C1 segment of cervical spinal cord (tissue), 14 donors: ENCODE data around the gene FAM110C.
"Not testable (repeated sequence)": the region's sequence is repeated elsewhere in the genome, so short reads cannot be mapped to it uniquely, and the experiment has no call there.

ENCODE experiments used
- DNase-seq, 14 donors: peaks; one replicate each; lab custom pipeline; 2025; lab: John Stamatoyannopoulos, UW

FAM110C gene, protein sequence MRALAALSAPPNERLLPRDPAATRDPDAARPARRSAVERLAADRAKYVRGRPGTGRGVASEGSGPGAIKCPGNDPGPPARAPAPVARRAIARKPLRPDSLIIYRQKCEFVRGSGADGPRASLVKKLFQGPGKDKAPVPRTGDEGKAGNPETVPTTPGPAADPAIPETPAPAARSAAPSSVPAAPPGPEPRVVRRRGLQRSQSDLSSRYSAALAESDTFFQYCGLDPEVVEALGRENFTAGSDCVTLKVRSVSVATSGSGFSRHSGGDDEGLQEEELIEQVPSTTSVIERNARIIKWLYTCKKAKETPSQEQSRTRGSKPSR

DNA sequence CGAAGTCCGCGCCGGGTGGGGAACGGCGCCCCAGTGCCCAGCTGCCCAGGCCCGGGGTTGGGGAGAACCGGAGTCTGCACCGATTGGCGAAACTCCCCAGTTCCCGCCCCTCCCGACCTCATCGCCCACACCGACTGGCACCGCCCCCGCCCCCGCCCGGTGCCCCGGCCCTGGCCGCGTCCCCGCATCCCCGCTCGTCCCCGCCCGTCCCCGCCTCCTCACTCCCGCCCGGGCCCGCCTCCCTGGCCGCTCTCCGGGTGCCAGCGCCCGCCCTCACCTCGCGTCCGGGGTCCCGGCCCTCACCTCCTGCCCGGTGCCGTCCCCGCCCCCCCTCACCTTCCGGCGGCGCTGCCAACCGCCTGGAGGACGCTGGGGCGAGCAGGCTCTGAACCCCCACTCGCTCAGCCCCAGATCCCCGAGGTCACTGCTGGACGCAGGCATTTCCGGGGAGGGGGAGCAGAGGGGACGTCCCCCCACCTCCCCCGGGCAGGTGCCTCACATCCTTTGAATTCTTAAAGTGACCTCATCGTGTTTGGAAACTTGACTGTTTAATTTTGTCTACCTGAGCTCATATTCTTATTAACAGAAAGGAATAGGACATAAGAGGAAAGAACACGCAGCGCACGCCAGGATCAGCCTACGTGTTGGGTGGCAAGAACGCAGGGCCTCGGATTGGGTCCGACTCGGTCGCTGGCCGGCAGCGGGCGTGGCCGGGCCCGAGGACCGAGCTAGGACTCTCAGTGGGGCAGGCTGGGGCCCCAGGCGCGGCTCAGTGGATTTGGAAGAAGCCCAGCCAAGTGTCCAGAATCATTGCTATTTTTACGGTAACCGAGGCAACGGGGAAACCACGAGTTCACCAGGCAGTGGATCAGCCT is at the start of gene FAM110C:
TSS of gene FAM110C (minus strand) at position 35 of the 875 bp plus-strand sequence. CDS start 120 bp downstream, outside the sequence.
- peak in 8 of 14 donors; percentile 16 to 66 (median 32) for DNase-seq

DNA sequence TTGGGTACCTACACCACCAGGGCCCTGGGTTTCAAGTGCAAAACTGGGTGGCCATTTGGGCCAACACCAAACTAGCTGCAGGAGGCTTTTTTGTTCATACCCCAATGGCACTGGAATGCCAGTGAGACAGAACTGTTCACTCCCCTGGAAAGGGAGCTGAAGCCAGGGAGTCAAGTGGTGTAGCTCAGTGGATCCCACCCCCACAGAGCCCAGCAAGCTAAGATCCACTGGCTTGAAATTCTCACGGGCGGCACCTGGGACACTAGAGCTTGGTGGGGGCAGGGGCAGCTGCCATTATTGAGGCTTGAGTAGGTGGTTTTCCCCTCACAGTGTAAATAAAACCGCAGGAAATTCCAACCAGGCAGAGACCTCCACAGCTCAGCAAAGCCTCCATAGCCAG is 46.0 kb upstream of the FAM110C start:
- no peak for DNase-seq

DNA sequence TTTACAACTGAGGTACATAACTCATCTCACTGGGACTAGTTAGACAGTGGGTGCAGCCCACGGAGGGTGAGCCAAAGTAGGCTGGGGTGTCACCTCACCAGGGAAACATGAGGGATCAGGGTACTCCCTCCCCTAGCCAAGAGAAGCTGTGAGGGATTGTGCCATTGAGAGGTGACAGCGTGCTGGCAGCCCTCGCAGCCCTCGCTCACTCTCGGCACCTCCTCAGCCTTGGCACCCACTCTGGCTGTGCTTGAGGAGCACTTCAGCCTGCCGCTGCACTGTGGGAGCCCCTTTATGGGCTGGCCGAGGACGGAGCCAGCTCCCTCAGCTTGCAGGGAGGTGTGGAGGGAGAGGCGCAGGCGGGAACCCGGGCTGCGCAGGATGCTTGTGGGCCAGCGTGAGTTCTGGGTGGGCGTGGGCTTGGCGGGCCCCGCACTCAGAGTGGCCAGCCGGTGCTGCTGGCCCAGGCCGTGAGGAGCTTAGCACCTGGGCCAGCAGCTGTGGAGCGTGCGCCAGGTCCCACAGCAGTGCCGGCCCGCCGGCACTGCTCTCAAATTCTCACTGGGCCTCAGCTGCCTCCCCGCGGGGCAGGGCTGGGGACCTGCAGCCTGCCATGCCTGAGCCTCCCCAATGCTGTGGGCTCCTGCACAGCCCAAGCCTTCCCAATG is 44.5 kb upstream of the FAM110C start:
- no peak for DNase-seq

DNA sequence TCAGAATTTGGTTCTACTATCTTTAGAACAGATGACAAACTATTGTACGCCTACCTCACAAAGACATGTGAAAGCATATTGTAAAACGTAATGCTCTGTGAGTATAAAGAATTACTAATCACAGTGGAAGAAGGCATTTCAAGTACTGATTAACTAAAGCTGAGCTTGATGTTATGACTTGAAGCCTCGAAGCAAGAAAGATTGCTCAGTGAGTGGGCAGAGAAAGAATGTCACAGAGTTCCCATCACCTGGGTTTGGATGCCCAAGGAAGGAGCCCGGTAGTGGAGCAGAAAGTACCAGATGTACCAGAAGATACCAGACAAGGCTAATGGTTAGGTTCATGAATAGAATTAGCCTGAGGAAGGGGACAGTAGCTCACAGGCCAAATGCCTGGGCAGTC is 39.5 kb upstream of the FAM110C start:
- no peak for DNase-seq

DNA sequence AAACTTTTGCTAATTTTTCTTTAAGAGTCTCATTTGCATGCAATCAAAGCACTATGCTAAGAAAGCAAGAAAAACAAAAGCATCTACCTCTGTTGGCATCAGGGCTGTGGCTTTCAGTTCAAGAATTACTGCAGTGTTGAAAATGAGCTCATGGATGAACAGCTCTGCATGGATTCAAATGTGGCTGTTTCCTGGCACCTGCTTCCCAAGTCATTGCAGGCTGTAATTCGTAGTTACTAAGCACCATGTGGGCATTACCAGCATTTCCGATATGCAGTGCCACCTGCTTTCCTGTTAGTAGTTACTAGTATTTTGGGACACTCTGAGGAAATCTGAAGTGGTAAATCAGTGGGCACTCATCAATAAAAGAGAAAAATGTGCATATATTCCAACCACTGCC is 37.8 kb upstream of the FAM110C start:
- DNase-seq, result no peak

DNA sequence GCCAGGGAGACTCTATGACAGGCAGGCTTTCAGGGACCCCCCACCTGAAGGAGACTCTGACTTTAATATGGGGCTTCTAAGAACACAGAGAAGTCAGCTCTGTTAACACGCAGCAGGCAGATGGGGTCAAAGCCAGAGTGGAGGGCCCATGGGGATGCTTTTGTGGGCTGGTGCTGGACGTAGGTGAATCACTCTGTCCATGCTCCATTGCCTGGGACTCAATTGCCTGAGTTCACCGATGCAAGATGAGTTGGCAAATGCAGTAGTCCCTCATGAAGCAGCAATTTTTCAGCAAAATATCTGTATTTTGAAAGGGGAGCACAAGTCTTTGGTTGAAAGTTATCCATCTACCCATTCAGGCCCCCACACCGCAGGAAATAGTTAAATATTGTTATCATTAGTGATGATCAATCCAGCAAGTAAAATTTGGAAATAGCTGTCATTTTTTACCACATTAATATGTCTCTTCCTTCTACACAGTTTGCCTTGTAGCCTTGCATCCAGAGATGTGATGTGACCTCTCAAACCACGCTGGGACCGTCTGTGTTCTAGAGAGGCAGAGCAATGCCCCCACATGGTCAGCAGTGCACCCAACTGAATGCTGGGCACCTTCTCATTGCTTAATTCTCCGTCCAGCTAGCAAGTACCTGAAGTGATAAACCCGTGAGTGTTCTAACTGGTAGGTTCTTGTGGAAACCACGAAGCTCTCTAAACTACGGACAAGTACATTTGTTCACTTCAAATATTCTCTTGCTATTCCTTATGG is 34.8 kb upstream of the FAM110C start:
- no peak for DNase-seq

DNA sequence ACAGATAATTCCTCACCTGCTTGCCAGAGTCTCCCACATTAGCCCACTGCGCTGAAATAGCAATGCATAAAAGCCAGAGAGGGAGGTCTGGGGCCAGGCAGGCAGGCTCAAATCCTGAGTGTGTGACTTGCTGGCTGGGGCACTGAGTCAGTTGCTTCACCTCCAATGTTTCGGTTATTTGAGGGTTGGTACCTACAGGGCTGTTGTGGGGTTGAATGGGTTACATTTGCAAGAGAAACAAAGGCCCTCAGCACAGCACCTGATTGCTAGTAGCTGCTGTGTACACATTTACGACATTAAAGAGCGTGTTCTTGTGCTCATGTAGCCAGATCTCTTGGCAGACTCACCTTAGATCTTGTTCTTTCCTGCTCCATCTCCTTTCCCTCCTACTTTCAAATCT is 34.1 kb upstream of the FAM110C start:
- no peak for DNase-seq

DNA sequence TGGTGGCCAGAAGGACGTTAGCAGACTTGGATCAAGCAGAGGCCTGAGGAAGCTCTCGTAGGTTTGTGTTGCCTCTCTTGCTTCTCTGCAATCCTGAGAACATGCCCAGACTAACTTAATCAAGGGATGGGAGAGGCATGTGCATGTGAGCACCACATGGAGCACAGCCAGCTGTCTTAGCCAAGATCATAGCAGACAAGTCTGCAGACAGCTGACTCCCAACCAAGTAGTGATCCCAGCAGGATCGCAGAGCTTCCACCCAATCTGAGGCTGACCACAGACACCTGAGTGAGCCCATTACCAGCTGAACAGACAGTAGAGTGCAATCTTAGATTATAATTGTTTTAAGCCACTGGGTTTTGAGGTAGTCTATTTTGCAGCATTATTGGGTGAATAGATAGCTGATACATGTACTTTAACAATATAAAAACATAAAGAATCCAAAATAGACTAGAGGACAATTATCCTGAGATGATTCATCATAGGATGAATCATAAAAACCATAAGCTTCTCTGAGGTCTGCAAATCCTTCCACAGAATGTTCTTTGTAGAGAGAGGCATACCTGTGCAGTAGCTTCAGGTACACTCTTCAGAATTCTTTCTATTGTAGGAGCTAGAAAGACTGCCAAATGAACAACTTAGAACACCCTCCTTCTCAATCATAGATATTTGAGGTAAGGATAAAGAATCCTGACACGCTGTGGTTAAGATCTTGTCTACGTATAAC is 25.2 kb upstream of the FAM110C start:
- no peak for DNase-seq

DNA sequence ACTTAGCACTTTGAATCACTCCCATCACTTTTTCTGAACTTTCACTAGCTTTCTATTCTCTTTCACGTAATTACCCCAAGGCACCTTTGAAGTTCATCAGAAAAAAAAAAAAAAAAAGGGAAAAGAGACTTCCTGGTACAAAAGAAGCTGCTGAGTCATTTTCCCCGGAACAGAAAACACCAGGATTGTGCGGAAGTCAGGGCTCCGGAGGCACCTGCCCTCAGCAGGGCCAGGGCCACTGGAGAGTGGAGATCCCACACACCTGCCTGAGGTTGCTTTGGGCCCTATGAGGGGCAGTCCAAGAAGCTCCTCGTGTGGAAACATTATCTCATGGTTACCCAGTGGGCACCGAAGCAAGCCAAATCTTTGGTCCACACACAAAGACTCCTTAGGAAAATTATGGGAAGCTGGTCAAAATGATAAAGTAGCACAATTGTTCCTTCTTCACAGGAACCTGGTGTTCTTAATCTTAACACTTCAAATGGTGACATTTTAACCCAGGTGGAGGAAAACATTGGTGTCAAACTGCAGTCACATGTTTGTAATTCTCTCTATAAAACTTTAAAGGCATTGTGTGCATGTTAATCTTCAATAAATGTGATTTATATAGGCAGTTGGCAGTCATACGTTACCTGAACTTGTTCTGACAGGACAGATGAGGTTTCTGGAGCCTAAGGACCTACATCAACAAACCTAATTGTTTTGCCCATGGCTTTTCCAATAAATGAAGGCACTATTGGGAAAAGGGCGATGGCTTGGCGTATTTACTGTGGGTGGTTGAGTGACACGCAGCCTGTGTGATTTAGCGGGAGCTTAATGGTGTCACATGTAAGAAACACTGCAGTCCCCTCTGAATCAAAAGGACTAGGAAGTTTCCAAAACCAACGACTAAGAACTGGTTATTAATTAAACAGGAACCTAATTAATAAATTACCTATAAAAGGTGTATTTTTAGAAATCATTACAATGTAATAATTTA is 23.4 kb upstream of the FAM110C start:
- no peak for DNase-seq

DNA sequence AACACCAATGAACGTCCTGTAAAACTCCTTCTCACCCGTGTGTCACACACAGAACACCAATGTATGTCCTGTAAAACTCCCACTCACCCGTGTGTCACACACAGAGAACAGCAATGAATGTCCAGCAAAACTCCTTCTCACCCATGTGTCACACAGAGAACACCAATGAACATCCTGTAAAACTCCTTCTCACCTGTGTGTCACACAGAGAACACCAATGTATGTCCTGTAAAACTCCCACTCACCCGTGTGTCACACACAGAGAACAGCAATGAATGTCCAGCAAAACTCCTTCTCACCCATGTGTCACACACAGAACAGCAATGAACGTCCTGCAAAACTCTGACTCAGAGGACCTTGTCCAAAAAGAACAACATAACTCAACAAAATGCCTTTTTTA is 22.3 kb upstream of the FAM110C start:
- not testable (repeated sequence) for DNase-seq

DNA sequence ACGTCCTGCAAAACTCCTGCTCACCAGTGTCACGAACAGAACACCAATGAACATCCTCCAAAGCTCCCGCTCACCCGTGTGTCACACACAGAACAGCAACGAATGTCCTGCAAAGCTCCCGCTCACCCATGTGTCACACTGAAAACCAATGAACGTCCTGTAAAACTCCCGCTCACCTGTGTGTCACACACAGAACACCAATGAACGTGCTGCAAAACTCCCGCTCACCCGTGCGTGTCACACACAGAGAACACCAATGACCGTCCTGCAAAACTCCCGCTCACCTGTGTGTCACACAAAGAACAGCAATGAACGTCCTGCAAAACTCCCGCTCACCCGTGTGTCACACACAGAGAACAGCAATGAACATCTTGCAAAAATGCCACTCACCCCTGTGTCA is 20.5 kb upstream of the FAM110C start:
- no peak for DNase-seq

DNA sequence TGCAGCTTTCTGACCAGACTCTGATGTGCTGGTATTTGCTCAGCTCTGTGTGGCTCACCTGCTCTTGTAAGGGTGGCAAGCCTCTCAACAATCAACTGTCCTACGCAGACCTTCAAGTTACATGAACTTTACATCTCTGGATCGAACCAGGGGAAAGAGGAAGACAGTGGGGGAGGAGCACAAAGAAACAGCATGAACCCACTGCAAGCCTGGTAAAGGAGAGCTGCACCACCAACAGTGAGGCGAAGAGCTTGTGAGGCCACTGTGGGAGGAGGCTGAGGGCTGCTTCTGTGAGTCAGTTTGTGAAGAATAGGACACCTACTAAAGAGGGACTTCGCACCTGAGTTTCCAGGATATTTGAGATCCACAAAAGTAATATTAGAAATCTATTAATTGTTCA is 18.8 kb upstream of the FAM110C start:
- DNase-seq, result no peak

DNA sequence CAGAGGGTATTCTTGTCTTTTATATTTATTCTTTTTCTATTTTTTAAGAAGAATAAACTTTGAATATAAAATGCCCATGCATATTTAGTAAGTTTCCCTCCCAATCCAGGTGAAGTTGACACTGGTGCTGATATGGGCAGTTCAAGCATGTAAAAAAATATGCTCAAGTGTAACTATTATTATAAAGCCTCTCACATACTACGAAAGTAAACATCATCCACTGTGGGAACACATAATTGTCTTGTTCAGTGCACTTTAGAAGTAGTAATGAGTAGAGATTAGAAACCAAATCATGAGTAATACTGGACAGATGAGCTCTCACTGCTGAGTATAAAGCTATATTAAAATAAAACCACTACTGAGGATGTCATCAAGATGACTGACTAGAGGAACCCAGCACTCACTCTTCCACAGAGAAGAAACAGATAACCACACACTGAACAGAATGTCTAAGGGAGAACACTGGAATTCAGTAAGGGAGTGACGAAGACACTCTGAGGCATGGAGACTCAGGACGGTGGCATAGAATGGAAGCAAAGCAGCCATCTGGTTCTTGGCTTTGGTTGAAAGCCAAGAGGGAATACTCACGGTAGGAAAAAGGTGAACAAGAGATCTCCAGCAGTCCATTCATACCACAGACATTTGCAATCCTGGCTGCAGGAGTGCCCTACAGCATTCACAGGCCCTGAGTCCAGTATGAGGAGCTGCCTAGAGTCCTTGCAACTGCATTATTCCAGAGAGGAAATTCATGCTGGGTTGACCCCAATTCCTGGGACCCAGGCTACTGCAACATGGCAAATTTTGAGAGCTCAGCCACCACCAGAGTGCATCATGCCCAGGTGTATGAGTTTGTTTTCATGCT is 9.5 kb upstream of the FAM110C start:
- no peak for DNase-seq

DNA sequence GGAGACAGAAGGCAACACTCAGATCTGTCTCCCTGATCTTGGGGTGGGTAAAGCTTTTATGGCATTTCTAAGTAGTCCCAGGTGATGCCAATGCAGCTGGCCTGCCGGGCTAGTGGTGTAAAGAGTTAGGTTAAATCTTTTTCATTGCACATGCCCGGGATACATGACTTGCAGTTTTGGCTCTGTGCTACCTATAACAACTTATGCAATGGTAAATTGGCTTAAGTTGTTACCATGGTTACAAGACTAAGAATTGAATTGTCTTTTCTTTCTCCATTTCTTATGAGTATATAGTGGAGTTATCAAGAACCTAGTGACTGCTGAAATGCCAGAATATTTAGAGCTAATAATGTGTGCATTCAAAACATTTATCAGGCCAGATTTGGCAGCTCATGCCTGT is 5.3 kb upstream of the FAM110C start:
- DNase-seq, result no peak

DNA sequence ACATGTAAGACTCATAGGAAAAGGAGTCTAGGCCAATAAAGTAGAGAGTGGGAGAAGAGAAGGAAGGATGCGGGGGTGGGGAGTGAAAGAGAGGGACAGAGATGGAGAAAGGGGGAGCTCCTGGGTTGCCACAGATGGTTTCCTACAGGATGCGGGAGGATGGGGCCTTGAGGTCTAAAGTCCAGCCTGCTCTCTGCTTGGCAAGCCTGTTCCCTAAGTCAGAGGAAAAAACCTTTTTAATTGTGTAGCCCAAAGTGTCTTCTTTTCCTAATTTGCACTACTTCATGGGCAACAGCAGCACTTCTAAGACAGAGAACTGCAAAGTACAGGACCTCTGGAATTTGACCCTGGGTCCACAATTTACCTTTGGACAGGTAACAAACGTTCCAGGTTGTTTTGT is 1.4 kb upstream of the FAM110C start:
- no peak for DNase-seq

DNA sequence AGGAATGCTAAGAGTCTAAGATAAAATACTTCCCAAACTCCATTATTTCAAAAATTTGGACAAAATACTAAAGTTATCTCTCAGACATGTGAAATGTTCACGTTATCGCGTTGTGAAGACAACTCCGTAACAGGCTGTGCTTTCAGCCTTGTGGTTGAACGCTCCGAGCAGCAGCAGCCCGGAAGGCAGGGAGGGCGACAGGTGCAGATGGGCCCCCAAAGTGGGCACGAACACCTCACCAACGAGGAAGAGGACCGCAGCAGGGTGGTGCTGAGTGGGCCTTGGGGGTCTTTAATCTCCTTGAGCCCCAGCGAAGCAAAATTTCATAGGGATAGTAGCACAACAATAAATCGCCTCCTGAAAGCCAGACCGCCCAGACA is 1.0 kb upstream of the FAM110C start:
- DNase-seq, result no peak

DNA sequence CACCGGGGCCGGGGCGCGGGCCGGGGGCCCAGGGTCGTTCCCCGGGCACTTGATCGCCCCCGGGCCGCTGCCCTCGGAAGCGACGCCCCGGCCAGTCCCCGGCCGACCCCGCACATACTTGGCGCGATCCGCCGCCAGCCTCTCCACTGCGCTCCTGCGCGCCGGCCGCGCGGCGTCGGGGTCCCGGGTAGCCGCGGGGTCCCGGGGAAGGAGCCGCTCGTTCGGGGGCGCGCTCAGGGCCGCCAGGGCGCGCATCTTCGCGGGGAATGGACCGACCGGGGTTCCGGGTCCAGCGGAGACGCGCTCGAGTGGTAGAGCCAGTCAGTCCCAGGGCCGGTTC is 204 bp downstream of the FAM110C start:
- no peak for DNase-seq

DNA sequence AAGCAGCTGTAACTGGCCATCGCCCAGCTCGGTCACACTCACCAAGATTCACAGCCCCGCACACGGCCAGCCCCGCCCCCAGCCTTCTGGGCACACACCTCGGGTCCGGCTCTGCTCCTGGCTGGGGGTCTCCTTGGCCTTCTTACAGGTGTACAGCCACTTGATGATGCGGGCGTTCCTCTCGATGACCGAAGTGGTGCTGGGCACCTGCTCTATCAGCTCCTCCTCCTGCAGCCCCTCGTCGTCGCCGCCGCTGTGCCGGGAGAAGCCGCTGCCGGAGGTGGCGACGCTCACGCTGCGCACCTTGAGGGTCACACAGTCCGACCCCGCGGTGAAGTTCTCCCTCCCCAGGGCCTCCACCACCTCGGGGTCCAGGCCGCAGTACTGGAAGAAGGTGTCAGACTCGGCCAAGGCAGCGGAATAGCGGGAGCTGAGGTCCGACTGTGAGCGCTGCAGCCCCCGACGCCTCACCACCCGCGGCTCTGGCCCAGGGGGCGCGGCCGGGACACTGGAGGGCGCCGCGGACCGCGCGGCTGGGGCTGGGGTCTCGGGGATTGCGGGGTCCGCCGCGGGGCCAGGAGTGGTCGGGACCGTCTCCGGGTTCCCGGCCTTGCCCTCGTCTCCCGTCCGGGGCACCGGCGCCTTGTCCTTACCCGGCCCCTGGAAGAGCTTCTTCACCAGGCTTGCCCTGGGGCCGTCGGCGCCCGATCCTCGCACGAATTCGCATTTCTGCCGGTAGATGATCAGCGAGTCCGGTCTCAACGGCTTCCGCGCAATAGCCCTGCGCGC is 769 bp downstream of the FAM110C start:
- DNase-seq, result no peak
